SK-N-SH treated with all-trans-retinoic acid at 6 μM for 48 hours (cell line): Measurements from ENCODE around the gene MTFR2.

ENCODE experiments used
- ATAC-seq: fragments of 200-7000 bp; cut with Tn5 transposase; 3 replicates; pipeline ENCODE4 v1.9.1; 2020; ENCODE audit warnings: mild to moderate bottlenecking, moderate library complexity
- ARNTL ChIP-seq: fragments of 450-650 bp; formaldehyde crosslinking; IDR thresholded peaks from 2 replicates; pipeline ENCODE4 v1.5.0; 2020; ENCODE audit warnings: low read depth, mild to moderate bottlenecking, moderate library complexity, borderline replicate concordance
- BACH2 ChIP-seq: fragments of 250-450 bp; sonication (Bioruptor Pico); IDR thresholded peaks from 2 replicates; pipeline ENCODE4 v1.9.0; 2021; ENCODE audit warnings: mild to moderate bottlenecking, borderline replicate concordance
- CREB5 ChIP-seq: fragments of 250-450 bp; sonication (Bioruptor Pico); IDR thresholded peaks from 2 replicates; pipeline ENCODE4 v1.5.1; 2020; ENCODE audit warnings: low read depth, mild to moderate bottlenecking, moderate library complexity
- CSDC2 ChIP-seq: fragments of 250-450 bp; sonication (Bioruptor Pico); IDR thresholded peaks from 2 replicates; pipeline ENCODE4 v1.5.0; 2020; ENCODE audit warnings: mild to moderate bottlenecking, moderate library complexity
- CSRNP3 ChIP-seq: fragments of 250-450 bp; sonication (Bioruptor Pico); IDR thresholded peaks from 2 replicates; pipeline ENCODE4 v1.5.1; 2021; ENCODE audit warnings: mild to moderate bottlenecking, moderate library complexity
- ESRRG ChIP-seq: fragments of 250-450 bp; sonication (Bioruptor Pico); IDR thresholded peaks from 2 replicates; pipeline ENCODE4 v1.6.1; 2021; ENCODE audit warnings: mild to moderate bottlenecking
- GLIS3 ChIP-seq: fragments of 250-450 bp; sonication (Bioruptor Pico); IDR thresholded peaks from 2 replicates; pipeline ENCODE4 v1.5.0; 2020; ENCODE audit warnings: mild to moderate bottlenecking, moderate library complexity
- ISL1 ChIP-seq: fragments of 250-450 bp; sonication (Bioruptor Pico); IDR thresholded peaks from 2 replicates; pipeline ENCODE4 v2.1.2; 2022; ENCODE audit warnings: mild to moderate bottlenecking, moderate library complexity
- PATZ1 ChIP-seq: fragments of 250-450 bp; sonication (Bioruptor Pico); IDR thresholded peaks from 2 replicates; pipeline ENCODE4 v1.8.0; 2020; ENCODE audit warnings: mild to moderate bottlenecking, moderate library complexity, borderline replicate concordance
- POU6F1 ChIP-seq: fragments of 250-450 bp; sonication (Bioruptor Pico); IDR thresholded peaks from 2 replicates; pipeline ENCODE4 v1.8.0; 2021; ENCODE audit warnings: low read depth, mild to moderate bottlenecking, moderate library complexity, borderline replicate concordance
- PPARA ChIP-seq: fragments of 250-450 bp; sonication (Bioruptor Pico); IDR thresholded peaks from 2 replicates; pipeline ENCODE4 v1.5.0; 2020; ENCODE audit warnings: mild to moderate bottlenecking, borderline replicate concordance
- RARB ChIP-seq: fragments of 250-450 bp; sonication (Bioruptor Pico); IDR thresholded peaks from 2 replicates; pipeline ENCODE4 v1.8.0; 2021; ENCODE audit warnings: mild to moderate bottlenecking, moderate library complexity
- SNAI2 ChIP-seq: fragments of 250-450 bp; sonication (Bioruptor Pico); IDR thresholded peaks from 2 replicates; pipeline ENCODE4 v1.5.0; 2020; ENCODE audit warnings: mild to moderate bottlenecking, moderate library complexity
- TCF4 ChIP-seq: fragments of 250-450 bp; sonication (Bioruptor Pico); IDR thresholded peaks from 2 replicates; pipeline ENCODE4 v1.8.0; 2021; ENCODE audit warnings: mild to moderate bottlenecking, moderate library complexity, borderline replicate concordance
- TOX ChIP-seq: fragments of 250-450 bp; sonication (Bioruptor Pico); IDR thresholded peaks from 2 replicates; pipeline ENCODE4 v1.8.0; 2021; ENCODE audit warnings: mild to moderate bottlenecking, moderate library complexity, borderline replicate concordance
- TSHZ2 ChIP-seq: fragments of 250-450 bp; sonication (Bioruptor Pico); IDR thresholded peaks from 2 replicates; pipeline ENCODE4 v1.5.0; 2020; ENCODE audit warnings: mild to moderate bottlenecking, moderate library complexity
- ZC3H10 ChIP-seq: fragments of 250-450 bp; sonication (Bioruptor Pico); IDR thresholded peaks from 2 replicates; pipeline ENCODE4 v1.5.1; 2021; ENCODE audit warnings: mild to moderate bottlenecking, moderate library complexity
- ZFP3 ChIP-seq: fragments of 250-450 bp; sonication (Bioruptor Pico); IDR thresholded peaks from 2 replicates; pipeline ENCODE4 v1.5.0; 2020; ENCODE audit warnings: mild to moderate bottlenecking, moderate library complexity
- ZFP30 ChIP-seq: fragments of 450-650 bp; formaldehyde crosslinking; IDR thresholded peaks from 2 replicates; pipeline ENCODE4 v1.5.0; 2022; ENCODE audit warnings: mild to moderate bottlenecking, moderate library complexity
- ZNF565 ChIP-seq: fragments of 450-650 bp; formaldehyde crosslinking; conservative IDR thresholded peaks from 2 replicates; pipeline ENCODE4 v1.5.0; 2020; ENCODE audit warnings: low read depth, mild to moderate bottlenecking, moderate library complexity
- ZNF70 ChIP-seq: fragments of 450-650 bp; formaldehyde crosslinking; IDR thresholded peaks from 2 replicates; pipeline ENCODE4 v1.5.0; 2020; ENCODE audit warnings: mild to moderate bottlenecking, moderate library complexity
- ZNF8 ChIP-seq: fragments of 450-650 bp; formaldehyde crosslinking; IDR thresholded peaks from 2 replicates; pipeline ENCODE4 v1.5.0; 2020; ENCODE audit warnings: mild to moderate bottlenecking, moderate library complexity

MTFR2 gene

GRCh38 chr6:136249811-136250685 is at the start of gene MTFR2:
MTFR2 (minus strand) TSS chr6:136250311; CDS start chr6:136249099, 1,212 bp downstream.
- ATAC-seq: peak; percentile 92
- TF ChIP-seq TCF4 (CRISPR knock-in tag): no peak
- 0 out of 2 replicates have a peak, but pooled peaks have one; percentile 33 for TF ChIP-seq GLIS3 (CRISPR knock-in tag)
- TF ChIP-seq ZNF8 (CRISPR knock-in tag): no peak
- no peak for TF ChIP-seq ZNF565 (CRISPR knock-in tag)
- TF ChIP-seq ISL1 (CRISPR knock-in tag): no peak
- 0 out of 2 replicates have a peak, but pooled peaks have one; percentile 28 for TF ChIP-seq ZFP3 (CRISPR knock-in tag)
- no peak for TF ChIP-seq TSHZ2 (CRISPR knock-in tag)

- no peak for ATAC-seq
- TF ChIP-seq ISL1 (CRISPR knock-in tag): no peak
- no peak for TF ChIP-seq TCF4 (CRISPR knock-in tag)
- no peak for TF ChIP-seq CSRNP3 (CRISPR knock-in tag)
- no peak for TF ChIP-seq ZC3H10 (CRISPR knock-in tag)
- no peak for TF ChIP-seq ESRRG (CRISPR knock-in tag)
- TF ChIP-seq BACH2 (CRISPR knock-in tag): no peak
- TF ChIP-seq POU6F1 (CRISPR knock-in tag): no peak
- no peak for TF ChIP-seq ZNF70 (CRISPR knock-in tag)
- no peak for TF ChIP-seq RARB (CRISPR knock-in tag)
- no peak for TF ChIP-seq PPARA (CRISPR knock-in tag)
- no peak for TF ChIP-seq CSDC2 (CRISPR knock-in tag)
- no peak for TF ChIP-seq GLIS3 (CRISPR knock-in tag)
- TF ChIP-seq ZFP30 (CRISPR knock-in tag): no peak
- TF ChIP-seq PATZ1 (CRISPR knock-in tag): no peak
- no peak for TF ChIP-seq ZNF565 (CRISPR knock-in tag)
Measured at GRCh38 chr6:136294621-136295020, 44.5 kb upstream of the MTFR2 start.

GRCh38 chr6:136290410-136291010 is 40.4 kb upstream of the MTFR2 start:
- no peak for TF ChIP-seq POU6F1 (CRISPR knock-in tag)
- no peak for TF ChIP-seq RARB (CRISPR knock-in tag)
- no peak for TF ChIP-seq TCF4 (CRISPR knock-in tag)
- no peak for TF ChIP-seq TOX (CRISPR knock-in tag)
- TF ChIP-seq ZFP3 (CRISPR knock-in tag): no peak
- TF ChIP-seq SNAI2: no peak
- TF ChIP-seq ARNTL (CRISPR knock-in tag): no peak
- no peak for TF ChIP-seq CREB5 (CRISPR knock-in tag)
- no peak for TF ChIP-seq PPARA (CRISPR knock-in tag)
- peak; percentile 48 for ATAC-seq
